GM18519 (cell line): ENCODE data around the gene TMEM8B.

Source experiments
- ATAC-seq: cut with Tn5 transposase; IDR thresholded peaks from one replicate; pipeline ENCODE4 v1.9.1; 2021; ENCODE audit warnings: mild to moderate bottlenecking, moderate library complexity; ENCODE audit not compliant: unreplicated experiment, low FRiP score

TMEM8B gene, protein sequence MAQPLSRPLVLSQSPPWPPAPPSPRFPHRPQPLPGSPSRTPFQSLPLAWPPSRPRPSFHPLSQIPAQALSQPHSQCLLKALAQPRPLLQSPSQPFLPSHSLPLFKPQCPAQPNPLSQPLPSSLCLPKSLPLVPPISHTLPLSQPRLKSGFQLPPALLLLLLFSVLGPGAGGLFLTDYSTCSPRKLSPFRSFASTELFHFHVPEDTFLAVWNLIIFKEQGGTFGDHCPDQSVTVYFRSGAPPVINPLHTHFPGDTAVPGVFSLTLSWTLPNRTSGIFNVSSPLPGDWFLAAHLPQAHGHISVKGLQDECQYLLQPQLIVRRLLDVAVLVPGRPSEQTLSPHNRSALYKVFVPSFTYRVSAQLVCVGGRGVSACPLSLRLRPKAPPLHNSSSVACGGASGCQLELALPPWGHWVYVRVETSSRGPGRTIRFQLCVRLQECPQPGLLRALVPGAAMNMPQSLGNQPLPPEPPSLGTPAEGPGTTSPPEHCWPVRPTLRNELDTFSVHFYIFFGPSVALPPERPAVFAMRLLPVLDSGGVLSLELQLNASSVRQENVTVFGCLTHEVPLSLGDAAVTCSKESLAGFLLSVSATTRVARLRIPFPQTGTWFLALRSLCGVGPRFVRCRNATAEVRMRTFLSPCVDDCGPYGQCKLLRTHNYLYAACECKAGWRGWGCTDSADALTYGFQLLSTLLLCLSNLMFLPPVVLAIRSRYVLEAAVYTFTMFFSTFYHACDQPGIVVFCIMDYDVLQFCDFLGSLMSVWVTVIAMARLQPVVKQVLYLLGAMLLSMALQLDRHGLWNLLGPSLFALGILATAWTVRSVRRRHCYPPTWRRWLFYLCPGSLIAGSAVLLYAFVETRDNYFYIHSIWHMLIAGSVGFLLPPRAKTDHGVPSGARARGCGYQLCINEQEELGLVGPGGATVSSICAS

GRCh38 chr9:35829084-35829763, at the start of gene TMEM8B:
Gene TMEM8B (plus strand): TSS chr9:35829228. CDS start chr9:35829448, 220 bp downstream.
- peak; percentile 31 for ATAC-seq

DNA sequence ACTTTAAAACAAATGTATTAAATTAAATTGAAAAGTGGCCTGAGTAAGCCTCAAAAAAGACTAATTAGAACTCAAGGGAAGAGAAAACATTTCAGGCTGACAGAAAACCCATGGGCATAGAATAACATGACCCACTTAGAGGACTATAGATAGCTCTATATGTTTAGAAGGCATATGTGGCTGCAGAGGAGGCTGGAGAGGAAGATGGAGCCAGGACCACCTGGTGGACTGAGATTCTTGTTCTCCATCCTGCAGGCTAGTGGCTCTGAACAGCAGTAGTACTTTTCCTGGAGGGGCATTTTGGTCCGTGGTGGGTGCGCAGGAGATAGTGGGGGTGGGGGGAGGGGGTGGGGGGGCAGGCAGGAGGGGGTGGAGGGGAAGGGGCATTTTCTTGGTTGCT, 48.0 kb upstream of the TMEM8B start:
- no peak for ATAC-seq

GRCh38 chr9:35783418-35783817, 45.6 kb upstream of the TMEM8B start:
- ATAC-seq, result no peak

DNA sequence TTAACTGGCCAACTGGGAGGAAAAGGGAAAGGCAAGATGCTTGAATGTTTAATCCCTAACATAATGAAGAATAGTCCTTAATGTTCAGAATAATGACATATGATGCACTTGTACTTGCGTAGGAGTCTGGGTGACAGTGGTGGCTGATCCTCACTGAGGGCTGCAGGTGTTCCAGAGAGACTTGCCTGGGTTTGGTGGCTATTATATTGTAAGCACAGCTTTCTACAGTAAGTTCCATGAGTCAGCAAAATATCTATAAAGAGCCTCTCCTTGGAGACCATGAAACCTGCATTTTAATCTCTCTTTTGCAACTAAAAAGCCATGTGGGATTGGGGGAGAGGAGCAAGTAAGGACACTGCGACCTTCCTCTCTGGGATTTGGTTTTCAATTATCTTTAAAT, 39.5 kb upstream of the TMEM8B start:
- ATAC-seq, result no peak

GRCh38 chr9:35790025-35790384, 39.0 kb upstream of the TMEM8B start:
- ATAC-seq, result no peak

GRCh38 chr9:35790385-35791296, 38.4 kb upstream of the TMEM8B start:
- no peak for ATAC-seq

DNA sequence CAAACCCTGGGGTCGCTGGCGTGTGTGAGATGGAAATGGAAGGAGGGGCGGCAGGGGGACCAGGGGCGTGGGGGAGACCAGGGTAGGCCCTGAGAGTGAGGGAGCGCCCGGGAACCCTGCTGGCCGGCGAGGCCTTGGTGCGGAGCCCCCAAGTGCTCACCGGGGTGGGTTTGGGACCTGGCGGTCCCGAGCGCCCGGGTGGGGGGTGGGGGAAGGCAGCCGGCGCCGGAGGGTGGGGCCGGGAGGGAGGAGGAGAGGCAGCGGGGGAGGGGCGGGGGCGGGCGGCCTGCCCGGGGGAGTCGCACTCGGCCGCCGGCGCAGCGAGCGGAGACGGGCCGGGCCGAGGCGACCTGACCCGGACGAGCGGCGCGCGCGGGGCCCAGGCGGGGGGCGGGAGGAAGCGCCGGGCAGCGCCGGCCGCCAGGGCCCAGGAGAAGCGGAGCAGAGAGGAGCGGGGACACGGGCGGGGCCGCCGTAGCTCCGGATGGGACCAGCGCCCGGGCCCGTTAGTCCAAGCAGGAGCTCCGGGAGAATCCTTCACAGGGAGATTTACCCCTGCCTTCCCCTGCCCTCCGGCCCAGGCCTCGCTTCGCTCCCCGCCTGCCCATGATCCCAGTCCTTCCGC, 37.6 kb upstream of the TMEM8B start, which contains the start of gene NPR2:
Gene NPR2, plus strand, starts transcription at position 295 of the 625 bp plus-strand sequence. CDS start 818 bp downstream, outside the sequence.
- no peak for ATAC-seq

DNA sequence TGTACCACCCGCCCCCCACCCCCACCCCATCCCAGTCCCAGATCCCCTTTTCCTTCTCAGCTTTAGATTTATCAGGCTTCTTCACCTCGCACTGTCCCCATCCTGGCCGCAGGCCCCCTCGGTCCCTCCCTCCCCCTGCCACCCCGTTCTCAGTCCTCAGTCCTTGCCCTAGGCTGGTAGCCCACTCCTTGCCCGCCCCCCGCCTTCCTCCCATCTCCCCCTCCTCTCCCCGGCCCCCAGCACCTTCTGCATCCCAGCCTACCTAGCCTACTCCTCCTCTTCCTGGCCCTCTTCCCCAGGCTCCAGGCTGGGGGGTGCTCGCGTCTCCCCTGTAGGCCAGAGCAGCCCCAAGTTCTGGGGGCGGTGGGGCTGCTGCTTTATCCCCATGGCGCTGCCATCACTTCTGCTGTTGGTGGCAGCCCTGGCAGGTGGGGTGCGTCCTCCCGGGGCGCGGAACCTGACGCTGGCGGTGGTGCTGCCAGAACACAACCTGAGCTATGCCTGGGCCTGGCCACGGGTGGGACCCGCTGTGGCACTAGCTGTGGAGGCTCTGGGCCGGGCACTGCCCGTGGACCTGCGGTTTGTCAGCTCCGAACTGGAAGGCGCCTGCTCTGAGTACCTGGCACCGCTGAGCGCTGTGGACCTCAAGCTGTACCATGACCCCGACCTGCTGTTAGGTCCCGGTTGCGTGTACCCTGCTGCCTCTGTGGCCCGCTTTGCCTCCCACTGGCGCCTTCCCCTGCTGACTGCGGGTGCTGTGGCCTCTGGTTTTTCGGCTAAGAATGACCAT, 36.8 kb upstream of the TMEM8B start:
- no peak for ATAC-seq

DNA sequence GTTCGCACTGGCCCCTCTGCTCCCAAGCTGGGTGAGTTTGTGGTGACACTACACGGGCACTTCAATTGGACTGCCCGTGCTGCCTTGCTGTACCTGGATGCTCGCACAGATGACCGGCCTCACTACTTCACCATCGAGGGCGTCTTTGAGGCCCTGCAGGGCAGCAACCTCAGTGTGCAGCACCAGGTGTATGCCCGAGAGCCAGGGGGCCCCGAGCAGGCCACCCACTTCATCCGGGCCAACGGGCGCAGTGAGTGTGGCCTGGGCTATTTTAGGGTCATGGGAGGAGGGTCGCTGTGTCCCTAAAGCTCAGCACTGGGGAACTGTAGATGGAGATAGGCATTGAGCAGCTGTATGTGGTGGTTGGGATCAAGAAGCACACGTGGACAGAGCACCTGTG, 36.2 kb upstream of the TMEM8B start:
- ATAC-seq, result no peak

GRCh38 chr9:35793461-35793860, 35.6 kb upstream of the TMEM8B start:
- ATAC-seq, result no peak

DNA sequence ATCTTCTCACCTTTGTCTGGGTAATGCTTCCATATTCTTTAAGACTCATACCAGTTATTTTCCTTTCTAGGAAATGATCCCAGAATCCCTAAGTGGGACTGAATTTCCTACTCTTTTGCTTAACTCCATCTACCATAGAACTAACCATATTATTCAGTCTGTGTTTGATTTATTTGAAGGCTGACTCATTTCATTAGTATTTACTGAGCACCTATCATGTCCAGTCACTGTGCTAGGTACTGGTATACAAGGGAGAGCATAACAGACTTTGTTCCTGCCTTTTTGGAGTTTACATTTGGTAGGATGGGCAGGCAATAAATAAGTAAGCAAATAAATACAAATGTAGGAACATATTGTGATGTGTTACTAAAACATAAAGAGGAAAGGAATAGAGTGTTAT, 33.3 kb upstream of the TMEM8B start:
- ATAC-seq, result no peak

- ATAC-seq, result no peak
Measured at GRCh38 chr9:35797311-35798109, 31.5 kb upstream of the TMEM8B start.

- no peak for ATAC-seq
Measured at GRCh38 chr9:35798658-35799374, 30.2 kb upstream of the TMEM8B start.

GRCh38 chr9:35800530-35800929, 28.5 kb upstream of the TMEM8B start:
- no peak for ATAC-seq

GRCh38 chr9:35801328-35802128, 27.5 kb upstream of the TMEM8B start:
- no peak for ATAC-seq

GRCh38 chr9:35806101-35806500, 22.9 kb upstream of the TMEM8B start:
- ATAC-seq, result no peak
